Osteoblast (primary cell): ENCODE data around the gene DENND1C. TPM values are rescaled to one million over a fixed set of nuclear protein-coding genes. Genes with fewer than 3 reads are reported as not detected.
A peak's percentile ranks its signal among the peaks of the same experiment; 100 is the strongest.

Experiments
- DNase-seq: peaks from one replicate; pipeline ENCODE4 v3.0.0; 2011; ENCODE audit warnings: low spot score, mixed read lengths; ENCODE audit not compliant: insufficient read length; ENCODE audit errors: missing footprints
- H2AFZ ChIP-seq: 2 replicates; pipeline ENCODE4 v1.6.0; 2011; ENCODE audit warnings: mild to moderate bottlenecking, low read length
- H3K27ac ChIP-seq: 2 replicates; pipeline ENCODE4 v1.5.1; 2011; ENCODE audit warnings: mild to moderate bottlenecking, low read depth, low read length, moderate library complexity
- H3K27me3 ChIP-seq: 2 replicates; pipeline ENCODE4 v1.6.0; 2012; ENCODE audit warnings: mild to moderate bottlenecking, control low read depth, inconsistent platforms, low read length, moderate library complexity; ENCODE audit not compliant: insufficient read depth
- H3K36me3 ChIP-seq: 2 replicates; pipeline ENCODE4 v1.5.1; 2011; ENCODE audit warnings: mild to moderate bottlenecking, low read length, control low read depth, moderate library complexity; ENCODE audit not compliant: insufficient read depth
- H3K4me1 ChIP-seq: 2 replicates; pipeline ENCODE4 v1.5.1; 2011; ENCODE audit warnings: mild to moderate bottlenecking, low read length, control low read depth, moderate library complexity; ENCODE audit not compliant: insufficient read depth
- H3K4me2 ChIP-seq: 2 replicates; pipeline ENCODE4 v1.6.0; 2011; ENCODE audit warnings: mild to moderate bottlenecking, low read length; ENCODE audit not compliant: insufficient read depth
- H3K4me3 ChIP-seq: fragments of 200-600 bp; sonication (generic); 3 replicates; pipeline ENCODE4 v1.5.1; 2012; ENCODE audit warnings: mild to moderate bottlenecking, low read length, inconsistent platforms; ENCODE audit not compliant: insufficient read depth
- H3K79me2 ChIP-seq: 2 replicates; pipeline ENCODE4 v1.6.0; 2012; ENCODE audit warnings: mild to moderate bottlenecking, low read length, control low read depth, inconsistent platforms; ENCODE audit not compliant: insufficient read depth
- H3K9me3 ChIP-seq: 2 replicates; pipeline ENCODE4 v1.5.1; 2011; ENCODE audit warnings: low read depth, low read length, control low read depth
- H4K20me1 ChIP-seq: 2 replicates; pipeline ENCODE4 v1.6.0; 2012; ENCODE audit warnings: mild to moderate bottlenecking, low read length, control low read depth; ENCODE audit not compliant: insufficient read depth
- total RNA-seq: library from RNA; depleted of rRNA; stranded (reverse); fragments of >200 nt; gene quantifications from 2 replicates; pipeline ENCODE4 v1.2.3, GENCODE V29; 2012
- TF ChIP-seq, protein P1 (sequence below): IDR thresholded peaks from 2 replicates; pipeline ENCODE4 v1.5.1; 2011; ENCODE audit warnings: mild to moderate bottlenecking, low read depth, low read length, moderate library complexity; ENCODE audit errors: extremely low read depth

The DENND1C gene
- total RNA-seq, 1 donor, result not detected

DNA sequence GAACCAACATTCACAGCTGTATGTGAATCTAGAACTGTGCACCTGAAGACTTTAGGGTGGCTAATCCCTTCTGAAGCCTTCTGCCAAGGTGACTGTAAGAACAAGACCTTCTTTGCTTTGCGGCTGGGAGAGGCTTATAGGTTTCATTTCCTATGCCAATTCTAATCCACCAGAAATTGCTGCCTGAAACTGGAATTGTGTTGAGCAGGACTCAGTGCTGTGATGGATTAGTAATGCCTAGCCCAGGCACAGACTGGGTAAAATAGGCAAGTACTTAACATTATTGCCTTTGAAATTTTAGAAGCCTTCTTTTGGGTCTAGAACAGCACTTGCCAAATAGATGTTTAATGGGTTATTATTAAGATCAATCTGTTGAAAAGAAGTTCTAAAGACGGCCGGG, 33.5 kb downstream of the DENND1C start:
- H3K36me3 ChIP-seq, result no peaks in the 10 kb centered on the region
- no peaks in the 10 kb centered on the region for H3K4me1 ChIP-seq
- H3K9me3 ChIP-seq, result no peaks in the 10 kb centered on the region
- no peaks in the 10 kb centered on the region for H4K20me1 ChIP-seq
- H3K4me3 ChIP-seq, result no peak overlapping the region
- H3K27ac ChIP-seq, result no peak overlapping the region
- H3K79me2 ChIP-seq, result no peaks in the 10 kb centered on the region
- no peak overlapping the region for H3K4me2 ChIP-seq
- peak; percentile 51 for DNase-seq
- no peaks in the 10 kb centered on the region for H3K27me3 ChIP-seq
- TF ChIP-seq, protein P1, sequence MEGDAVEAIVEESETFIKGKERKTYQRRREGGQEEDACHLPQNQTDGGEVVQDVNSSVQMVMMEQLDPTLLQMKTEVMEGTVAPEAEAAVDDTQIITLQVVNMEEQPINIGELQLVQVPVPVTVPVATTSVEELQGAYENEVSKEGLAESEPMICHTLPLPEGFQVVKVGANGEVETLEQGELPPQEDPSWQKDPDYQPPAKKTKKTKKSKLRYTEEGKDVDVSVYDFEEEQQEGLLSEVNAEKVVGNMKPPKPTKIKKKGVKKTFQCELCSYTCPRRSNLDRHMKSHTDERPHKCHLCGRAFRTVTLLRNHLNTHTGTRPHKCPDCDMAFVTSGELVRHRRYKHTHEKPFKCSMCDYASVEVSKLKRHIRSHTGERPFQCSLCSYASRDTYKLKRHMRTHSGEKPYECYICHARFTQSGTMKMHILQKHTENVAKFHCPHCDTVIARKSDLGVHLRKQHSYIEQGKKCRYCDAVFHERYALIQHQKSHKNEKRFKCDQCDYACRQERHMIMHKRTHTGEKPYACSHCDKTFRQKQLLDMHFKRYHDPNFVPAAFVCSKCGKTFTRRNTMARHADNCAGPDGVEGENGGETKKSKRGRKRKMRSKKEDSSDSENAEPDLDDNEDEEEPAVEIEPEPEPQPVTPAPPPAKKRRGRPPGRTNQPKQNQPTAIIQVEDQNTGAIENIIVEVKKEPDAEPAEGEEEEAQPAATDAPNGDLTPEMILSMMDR, result no peak
- H2AFZ ChIP-seq, result no peak overlapping the region

DNA sequence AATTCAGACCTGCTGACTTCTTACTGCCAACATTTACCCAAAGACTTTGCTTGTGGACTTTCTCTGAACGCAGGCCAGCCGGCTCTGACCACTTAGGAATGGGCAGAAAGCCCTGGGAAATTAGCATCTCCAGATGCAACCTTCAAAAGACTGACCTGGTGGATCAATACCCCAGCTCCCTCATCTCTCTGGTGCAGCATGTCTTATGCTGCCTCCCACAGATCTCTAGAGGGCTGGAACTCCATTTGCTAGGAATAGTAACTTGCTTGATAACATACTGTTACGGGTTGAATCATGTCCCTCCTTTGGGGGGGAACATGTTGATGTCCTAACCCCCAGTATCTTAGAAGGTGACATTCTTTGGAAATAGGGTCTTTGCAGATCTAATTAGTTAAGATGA, 35.1 kb downstream of the DENND1C start:
- Histone ChIP-seq H3K36me3 (no peaks in the 10 kb centered on the region), H3K27me3 (no peaks in the 10 kb centered on the region), H3K79me2 (no peaks in the 10 kb centered on the region), H4K20me1 (no peaks in the 10 kb centered on the region), H2AFZ (no peak overlapping the region), H3K4me1 (no peaks in the 10 kb centered on the region), H3K27ac (no peak overlapping the region), H3K4me3 (no peak overlapping the region), H3K9me3 (no peaks in the 10 kb centered on the region), H3K4me2 (no peak overlapping the region)
- TF ChIP-seq, protein P1, result no peak
- DNase-seq, result peak; percentile 45

GRCh38 chr19:6443986-6444385, 37.6 kb downstream of the DENND1C start:
- Histone ChIP-seq H3K4me2 (no peak overlapping the region), H3K27me3 (no peaks in the 10 kb centered on the region), H3K27ac (no peak overlapping the region), H3K4me1 (no peaks in the 10 kb centered on the region), H3K9me3 (no peaks in the 10 kb centered on the region), H4K20me1 (no peaks in the 10 kb centered on the region), H3K4me3 (no peak overlapping the region), H3K79me2 (no peaks in the 10 kb centered on the region), H2AFZ (no peak overlapping the region), H3K36me3 (no peaks in the 10 kb centered on the region)
- TF ChIP-seq, protein P1, result no peak
- DNase-seq, result peak; percentile 18

- Histone ChIP-seq H3K36me3 (no peaks in the 10 kb centered on the region), H3K4me2 (no peak overlapping the region), H3K27me3 (no peaks in the 10 kb centered on the region), H2AFZ (no peak overlapping the region), H3K27ac (no peak overlapping the region), H3K4me1 (no peaks in the 10 kb centered on the region), H3K4me3 (no peak overlapping the region), H3K9me3 (no peaks in the 10 kb centered on the region), H3K79me2 (no peaks in the 10 kb centered on the region), H4K20me1 (no peaks in the 10 kb centered on the region)
- DNase-seq, result peak; percentile 71
- TF ChIP-seq, protein P1, result no peak
Observed at GRCh38 chr19:6442087-6442688, 39.4 kb downstream of the DENND1C start.
